Activated T-helper 2 cell treated with anti-CD3 and anti-CD28 coated beads, Interferon-gamma antibody, Interleukin-2, Interleukin-4, amounts not matched to agents 10 μg/mL and 5 μg/mL and 100 μg/mL, durations not matched to agents 14 hours and 24 hours and 36 hours (primary cell): ENCODE measurements around the gene SSX4B. TPM values are rescaled to one million over a fixed set of nuclear protein-coding genes. Genes with fewer than 3 reads are reported as not detected.
"Not testable (repeated sequence)": the region's sequence is repeated elsewhere in the genome, so short reads cannot be mapped to it uniquely, and the experiment has no call there.

Experiments used
- DNase-seq: peaks from one replicate; pipeline ENCODE4 v3.0.0; 2021; ENCODE audit warnings: low spot score
- H3K27ac Mint-ChIP-seq: one replicate; pipeline ENCODE4 v1.8.0; 2021; ENCODE audit warnings: mixed read lengths
- H3K27me3 Mint-ChIP-seq: one replicate; pipeline ENCODE4 v1.8.0; 2021; ENCODE audit warnings: low read depth, mixed read lengths
- H3K36me3 Mint-ChIP-seq: one replicate; pipeline ENCODE4 v1.8.0; 2021; ENCODE audit warnings: low read depth, mixed read lengths
- H3K4me1 Mint-ChIP-seq: one replicate; pipeline ENCODE4 v1.8.0; 2021; ENCODE audit warnings: low read depth, mixed read lengths
- H3K4me3 Mint-ChIP-seq: one replicate; pipeline ENCODE4 v1.8.0; 2021; ENCODE audit warnings: low read depth, mild to moderate bottlenecking, moderate library complexity, mixed read lengths
- H3K9me3 Mint-ChIP-seq: one replicate; pipeline ENCODE4 v1.8.0; 2021; ENCODE audit warnings: mixed read lengths
- intact Hi-C: fragments of 100-400 bp; cut with micrococcal nuclease; formaldehyde crosslinking; loops from one replicate; pipeline ENCODE4 v1.15.1; 2023
- total RNA-seq: library from RNA; stranded (reverse); gene quantifications from 2 replicates; pipeline ENCODE4 v1.2.3, GENCODE V29; 2022

The SSX4B gene
- total RNA-seq = not detected in 2 replicates

DNA sequence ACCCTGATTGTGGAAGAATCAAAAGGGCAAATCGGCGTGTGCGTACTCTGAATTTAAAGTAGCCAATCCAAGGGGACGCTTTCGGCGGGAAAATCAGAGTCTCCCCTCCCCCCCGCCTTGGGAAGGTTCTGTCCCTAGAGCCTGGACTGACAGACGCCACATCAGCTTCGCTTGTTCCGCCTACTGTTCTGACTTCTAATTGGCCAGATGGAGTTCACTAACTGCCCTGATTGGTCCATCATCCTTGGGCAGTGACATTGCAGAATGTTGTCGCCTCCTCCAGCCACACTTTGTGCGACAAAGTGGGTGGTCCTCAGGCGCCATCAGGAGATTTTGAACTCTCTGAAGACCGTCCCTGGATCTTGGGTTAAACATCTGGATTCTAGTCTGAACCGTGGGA, at the start of gene SSX4B:
Gene SSX4B (minus strand): TSS at position 101 of the 400 bp plus-strand sequence. CDS start 588 bp downstream, outside the sequence.
- intact Hi-C loops, H3K27me3 Mint-ChIP-seq, H3K9me3 Mint-ChIP-seq: not testable (repeated sequence)

GRCh38 chrX:48460606-48461005, 48.8 kb upstream of the SSX4B start:
- DNase-seq = no peak
- H3K4me1 Mint-ChIP-seq = peaks cover 17% of the 10 kb centered on the region
- H3K9me3 Mint-ChIP-seq = no peaks in the 10 kb centered on the region
- H3K4me3 Mint-ChIP-seq = no peak overlapping the region
- peaks cover 59% of the 10 kb centered on the region for H3K36me3 Mint-ChIP-seq
- no peaks in the 10 kb centered on the region for H3K27me3 Mint-ChIP-seq
- H3K27ac Mint-ChIP-seq = no peak overlapping the region
- intact Hi-C loops = no loop called here

More for the DNA sequence above, at the start of gene SSX4B:
- not testable (repeated sequence) for DNase-seq, H3K4me1 Mint-ChIP-seq, H3K27ac Mint-ChIP-seq, H3K4me3 Mint-ChIP-seq, H3K36me3 Mint-ChIP-seq

GRCh38 chrX:48460031-48460430, 48.3 kb upstream of the SSX4B start:
- peaks cover 53% of the 10 kb centered on the region for H3K36me3 Mint-ChIP-seq
- H3K9me3 Mint-ChIP-seq = no peaks in the 10 kb centered on the region
- intact Hi-C loops = no loop called here
- no peak for DNase-seq
- H3K27ac Mint-ChIP-seq = no peak overlapping the region
- H3K27me3 Mint-ChIP-seq = no peaks in the 10 kb centered on the region
- H3K4me1 Mint-ChIP-seq = peaks cover 12% of the 10 kb centered on the region
- H3K4me3 Mint-ChIP-seq = no peak overlapping the region

- Mint-ChIP-seq H3K4me3 (no peak overlapping the region), H3K9me3 (no peaks in the 10 kb centered on the region), H3K27ac (no peak overlapping the region), H3K27me3 (no peaks in the 10 kb centered on the region), H3K36me3 (peaks cover 50% of the 10 kb centered on the region), H3K4me1 (peaks cover 10% of the 10 kb centered on the region)
- intact Hi-C loops = no loop called here
- no peak for DNase-seq
These were observed 47.7 kb upstream of the SSX4B start for GRCh38 chrX:48459483-48459882.

DNA sequence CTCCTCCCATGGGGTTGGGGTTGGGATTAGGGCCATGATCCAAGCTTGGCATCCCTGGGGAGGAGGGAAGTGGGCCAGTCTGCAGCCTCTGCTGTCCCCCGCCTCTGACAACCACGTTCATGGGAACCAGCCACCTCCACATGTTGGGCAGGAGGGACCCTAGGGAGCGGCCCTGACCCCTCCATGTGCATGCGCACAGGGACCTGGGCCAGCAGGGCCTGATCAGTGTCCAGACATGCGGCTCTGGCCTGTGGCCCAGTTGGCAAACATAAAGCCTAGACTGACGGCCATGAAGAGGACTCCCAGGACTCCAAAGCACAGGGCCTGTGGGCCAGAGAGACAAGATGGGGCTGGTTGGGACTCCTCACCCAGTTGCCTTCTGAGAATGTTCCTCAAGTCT, 47.0 kb upstream of the SSX4B start:
- Mint-ChIP-seq H3K4me1 (peaks cover 4% of the 10 kb centered on the region), H3K27ac (no peak overlapping the region), H3K36me3 (peaks cover 43% of the 10 kb centered on the region), H3K4me3 (no peak overlapping the region), H3K9me3 (no peaks in the 10 kb centered on the region), H3K27me3 (no peaks in the 10 kb centered on the region)
- intact Hi-C loops = no loop called here
- DNase-seq = no peak

DNA sequence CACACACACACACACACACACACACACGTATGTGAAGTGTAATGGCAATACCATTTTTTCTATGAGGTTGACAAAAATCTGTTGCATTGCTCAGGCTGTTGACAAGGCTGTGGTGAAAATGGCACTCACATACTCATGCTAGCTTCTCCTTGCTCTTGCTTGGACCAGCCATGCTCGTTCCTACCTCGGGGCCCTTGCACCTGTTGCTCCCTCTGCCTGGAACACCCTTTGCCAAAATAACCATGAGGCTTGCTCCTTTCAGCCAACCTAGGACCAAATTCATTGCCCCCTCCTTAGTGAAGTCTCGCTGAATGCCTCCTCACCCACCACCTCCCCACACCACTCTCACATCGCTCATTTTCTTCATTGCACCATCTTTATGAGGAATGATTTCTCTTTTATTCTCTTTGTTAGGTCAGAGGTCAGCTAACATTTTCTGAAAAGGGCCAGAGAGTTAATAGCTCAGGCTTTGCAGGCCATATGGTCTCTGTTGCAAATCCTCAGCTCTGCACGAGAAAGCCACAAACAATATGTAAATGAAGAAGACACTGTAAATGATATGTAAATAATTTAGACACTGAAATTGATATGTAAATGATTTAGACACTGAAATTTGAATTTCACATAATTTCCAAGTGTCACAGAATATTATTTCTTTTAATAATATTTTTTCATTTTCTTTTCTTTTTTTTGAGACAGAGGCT, 45.0 kb upstream of the SSX4B start:
- DNase-seq = no peak
- Mint-ChIP-seq H3K27ac (no peak overlapping the region), H3K9me3 (no peaks in the 10 kb centered on the region), H3K27me3 (no peaks in the 10 kb centered on the region), H3K36me3 (peaks cover 34% of the 10 kb centered on the region), H3K4me3 (no peak overlapping the region), H3K4me1 (no peaks in the 10 kb centered on the region)
- intact Hi-C loops = no loop called here

DNA sequence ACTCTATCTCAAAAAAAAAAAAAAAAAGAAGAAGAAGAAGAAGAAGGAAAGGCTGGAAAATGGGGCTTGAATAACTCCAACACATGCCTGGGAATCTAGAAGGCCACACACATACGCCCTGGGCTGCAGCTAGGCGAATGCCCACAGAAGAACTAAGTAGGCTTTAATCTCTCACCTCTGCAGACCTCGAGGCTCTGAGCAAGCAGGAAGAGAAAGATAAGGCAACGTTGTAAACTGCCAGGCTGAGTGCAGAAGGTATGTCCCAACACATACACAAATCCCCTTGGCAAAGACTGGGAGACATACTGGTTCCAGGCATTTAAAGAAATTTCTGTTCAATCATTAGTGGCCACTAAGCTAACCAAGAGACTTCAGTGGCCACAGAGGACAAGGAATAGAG, 39.9 kb upstream of the SSX4B start:
- H3K27ac Mint-ChIP-seq = no peak overlapping the region
- intact Hi-C loops = no loop called here
- DNase-seq = no peak
- no peaks in the 10 kb centered on the region for H3K4me1 Mint-ChIP-seq
- no peaks in the 10 kb centered on the region for H3K9me3 Mint-ChIP-seq
- H3K4me3 Mint-ChIP-seq = no peak overlapping the region
- peaks cover under 1% of the 10 kb centered on the region for H3K36me3 Mint-ChIP-seq
- H3K27me3 Mint-ChIP-seq = no peaks in the 10 kb centered on the region

DNA sequence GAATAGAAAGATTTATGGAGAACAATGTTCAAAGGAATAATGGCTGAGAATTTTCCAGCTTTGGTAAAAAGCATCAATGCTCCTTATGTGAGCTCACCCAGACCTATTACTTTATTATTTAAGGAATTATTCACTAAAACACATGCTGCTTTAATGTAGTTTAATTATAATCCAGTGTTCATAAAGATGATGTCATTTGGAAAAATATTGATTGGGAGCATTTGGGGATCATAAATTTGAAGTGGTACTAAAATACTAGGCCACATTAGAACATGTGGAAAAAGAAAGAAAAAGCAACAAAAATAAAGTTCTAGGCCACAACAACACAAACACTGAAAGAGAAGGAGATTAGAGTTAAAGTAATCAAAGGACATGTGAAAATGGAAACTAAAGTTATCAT, 38.3 kb upstream of the SSX4B start:
- H3K4me3 Mint-ChIP-seq = no peak overlapping the region
- no peak for DNase-seq
- H3K27me3 Mint-ChIP-seq = no peaks in the 10 kb centered on the region
- intact Hi-C loops = no loop called here
- no peaks in the 10 kb centered on the region for H3K9me3 Mint-ChIP-seq
- no peak overlapping the region for H3K27ac Mint-ChIP-seq
- no peaks in the 10 kb centered on the region for H3K4me1 Mint-ChIP-seq
- H3K36me3 Mint-ChIP-seq = no peaks in the 10 kb centered on the region

DNA sequence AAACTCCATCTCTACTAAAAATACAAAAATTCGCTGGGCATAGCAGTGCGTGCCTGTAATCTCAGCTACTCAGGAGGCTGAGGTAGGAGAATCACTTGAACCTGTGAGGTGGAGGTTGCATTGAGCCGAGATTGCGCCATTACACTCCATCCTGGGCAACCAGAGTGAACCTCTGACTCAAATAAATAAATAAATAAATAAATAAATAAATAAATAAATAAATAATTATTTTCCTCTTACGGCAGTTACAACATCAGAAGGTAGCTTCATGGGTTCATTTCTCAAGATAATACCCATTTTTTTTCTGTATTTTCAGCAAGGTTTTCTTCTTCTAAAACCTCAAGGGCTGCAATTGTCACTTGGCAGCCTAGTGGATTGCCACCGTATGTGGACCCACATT, 35.4 kb upstream of the SSX4B start:
- H3K27me3 Mint-ChIP-seq, intact Hi-C loops, H3K4me3 Mint-ChIP-seq, H3K27ac Mint-ChIP-seq, DNase-seq, H3K4me1 Mint-ChIP-seq, H3K9me3 Mint-ChIP-seq, H3K36me3 Mint-ChIP-seq: not testable (repeated sequence)

- H3K27me3 Mint-ChIP-seq, H3K36me3 Mint-ChIP-seq, DNase-seq, H3K9me3 Mint-ChIP-seq, H3K27ac Mint-ChIP-seq, intact Hi-C loops, H3K4me3 Mint-ChIP-seq, H3K4me1 Mint-ChIP-seq: not testable (repeated sequence)
These were observed 22.0 kb upstream of the SSX4B start for GRCh38 chrX:48433713-48434112.

DNA sequence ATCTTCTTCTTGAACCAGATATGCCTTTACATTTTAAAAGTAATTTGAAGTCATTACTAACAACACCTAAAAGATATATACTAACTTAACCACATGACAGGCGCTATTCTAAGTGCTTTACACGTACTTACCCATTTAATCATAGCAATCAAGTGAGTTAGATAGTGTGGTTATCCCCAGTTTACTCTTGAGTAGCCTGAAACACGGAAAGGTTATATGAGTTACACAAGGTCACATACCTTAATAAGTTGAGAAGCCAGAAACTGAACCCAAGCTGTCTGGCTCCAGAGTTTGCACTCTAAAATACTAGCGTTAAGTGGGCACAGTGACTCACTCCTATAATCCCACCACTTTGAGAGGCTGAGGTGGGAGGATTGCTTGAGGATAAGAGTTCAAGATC, 18.4 kb upstream of the SSX4B start:
- H3K4me1 Mint-ChIP-seq, H3K4me3 Mint-ChIP-seq, H3K27ac Mint-ChIP-seq, DNase-seq, H3K9me3 Mint-ChIP-seq, H3K36me3 Mint-ChIP-seq, H3K27me3 Mint-ChIP-seq, intact Hi-C loops: not testable (repeated sequence)

GRCh38 chrX:48429606-48430005, 17.8 kb upstream of the SSX4B start:
- intact Hi-C loops, H3K9me3 Mint-ChIP-seq, H3K4me1 Mint-ChIP-seq, DNase-seq, H3K36me3 Mint-ChIP-seq, H3K4me3 Mint-ChIP-seq, H3K27ac Mint-ChIP-seq, H3K27me3 Mint-ChIP-seq: not testable (repeated sequence)

GRCh38 chrX:48427027-48427716, 15.4 kb upstream of the SSX4B start:
- H3K9me3 Mint-ChIP-seq, DNase-seq, intact Hi-C loops, H3K27ac Mint-ChIP-seq, H3K4me3 Mint-ChIP-seq, H3K4me1 Mint-ChIP-seq, H3K36me3 Mint-ChIP-seq, H3K27me3 Mint-ChIP-seq: not testable (repeated sequence)
